ENCODE measurements around the gene ANKRD50.

The ANKRD50 gene

GRCh38 chr4:124636788-124637187 is 75.7 kb downstream of the ANKRD50 start:
- no peak for DNase-seq (ENCODE audit: low read depth)

- DNase-seq (ENCODE audit: low read depth) = no peak
These were observed 77.2 kb downstream of the ANKRD50 start for GRCh38 chr4:124635331-124635730.

GRCh38 chr4:124633285-124633941 is 79.1 kb downstream of the ANKRD50 start:
- DNase-seq (ENCODE audit: low read depth) = no peak

GRCh38 chr4:124632439-124632838 is 80.1 kb downstream of the ANKRD50 start:
- DNase-seq (ENCODE audit: low read depth) = no peak

GRCh38 chr4:124631760-124632159 is 80.8 kb downstream of the ANKRD50 start:
- peak; percentile 79 for DNase-seq (ENCODE audit: low read depth)

- DNase-seq (ENCODE audit: low read depth) = no peak
These were observed 82.9 kb downstream of the ANKRD50 start for GRCh38 chr4:124629681-124630080.

All from fibroblast of gingiva (primary cell).